NCI-H146 (cell line): ENCODE measurements around the gene ACAP2.
"Not testable (repeated sequence)": the region's sequence is repeated elsewhere in the genome, so short reads cannot be mapped to it uniquely, and the experiment has no call there.

Source experiments
- DNase-seq: peaks from one replicate; lab custom pipeline; 2025; lab: John Stamatoyannopoulos, UW

ACAP2 gene, protein sequence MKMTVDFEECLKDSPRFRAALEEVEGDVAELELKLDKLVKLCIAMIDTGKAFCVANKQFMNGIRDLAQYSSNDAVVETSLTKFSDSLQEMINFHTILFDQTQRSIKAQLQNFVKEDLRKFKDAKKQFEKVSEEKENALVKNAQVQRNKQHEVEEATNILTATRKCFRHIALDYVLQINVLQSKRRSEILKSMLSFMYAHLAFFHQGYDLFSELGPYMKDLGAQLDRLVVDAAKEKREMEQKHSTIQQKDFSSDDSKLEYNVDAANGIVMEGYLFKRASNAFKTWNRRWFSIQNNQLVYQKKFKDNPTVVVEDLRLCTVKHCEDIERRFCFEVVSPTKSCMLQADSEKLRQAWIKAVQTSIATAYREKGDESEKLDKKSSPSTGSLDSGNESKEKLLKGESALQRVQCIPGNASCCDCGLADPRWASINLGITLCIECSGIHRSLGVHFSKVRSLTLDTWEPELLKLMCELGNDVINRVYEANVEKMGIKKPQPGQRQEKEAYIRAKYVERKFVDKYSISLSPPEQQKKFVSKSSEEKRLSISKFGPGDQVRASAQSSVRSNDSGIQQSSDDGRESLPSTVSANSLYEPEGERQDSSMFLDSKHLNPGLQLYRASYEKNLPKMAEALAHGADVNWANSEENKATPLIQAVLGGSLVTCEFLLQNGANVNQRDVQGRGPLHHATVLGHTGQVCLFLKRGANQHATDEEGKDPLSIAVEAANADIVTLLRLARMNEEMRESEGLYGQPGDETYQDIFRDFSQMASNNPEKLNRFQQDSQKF

DNA sequence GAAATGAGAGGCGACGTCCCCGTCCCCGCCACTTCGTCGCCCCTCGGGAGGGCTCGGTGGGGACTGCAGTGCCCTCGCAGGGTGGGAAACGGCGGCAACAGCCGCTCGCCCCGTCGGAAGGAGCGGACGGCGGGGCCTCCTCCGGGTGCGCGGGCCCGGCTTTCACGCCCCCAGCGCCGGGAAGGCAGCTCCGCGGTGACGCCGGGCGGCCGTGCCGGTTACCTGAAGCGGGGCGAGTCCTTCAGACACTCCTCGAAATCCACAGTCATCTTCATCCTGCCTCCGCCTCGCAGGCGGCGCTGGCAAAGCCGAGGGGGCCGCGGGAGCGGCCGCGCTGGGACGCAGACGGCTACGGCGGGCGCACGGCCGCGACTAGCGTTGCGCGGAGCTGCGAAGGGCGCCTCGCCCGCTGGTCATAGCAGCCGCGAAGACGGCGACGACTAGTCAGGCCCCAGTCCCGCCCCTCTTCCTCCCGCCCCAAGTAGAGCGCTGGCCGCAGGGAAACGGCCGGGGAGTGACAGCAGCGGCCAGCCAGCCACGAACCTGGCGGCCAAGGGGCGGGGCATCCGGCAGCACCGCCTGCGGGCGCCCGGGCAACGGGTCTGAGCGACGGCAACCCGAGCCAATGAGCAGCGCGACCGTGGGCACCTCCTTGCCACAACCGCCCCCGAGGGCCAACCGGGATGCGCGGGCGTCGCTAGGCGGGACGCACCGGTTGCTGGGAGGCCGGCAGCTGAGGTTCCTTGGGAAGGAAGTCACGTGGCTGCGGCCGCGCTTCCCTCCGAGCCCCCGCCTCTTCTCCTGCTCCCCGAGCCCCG, at the start of gene ACAP2:
ACAP2 (minus strand) TSS at position 448 of the 818 bp plus-strand sequence; CDS start at position 275, 173 bp downstream.
- peak; percentile 100 for DNase-seq

DNA sequence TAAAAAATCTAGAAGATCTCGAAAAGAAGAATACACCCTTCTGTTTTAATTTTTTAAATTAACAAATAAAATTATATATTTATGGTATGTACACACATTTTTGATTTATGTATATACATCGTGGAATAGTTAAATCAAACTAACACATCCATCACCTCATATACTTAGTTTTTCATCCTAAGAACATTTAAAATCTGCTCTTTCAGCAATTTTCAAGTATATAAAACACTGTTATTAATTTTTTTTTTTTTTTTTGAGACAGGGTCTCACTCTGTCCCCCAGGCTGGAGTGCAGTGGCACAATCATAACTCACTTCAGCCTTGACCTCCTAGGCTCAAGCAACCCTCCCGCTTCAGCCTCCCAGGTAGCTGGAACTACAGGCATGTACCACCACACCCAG, 32.8 kb upstream of the ACAP2 start:
- no peak for DNase-seq

GRCh38 chr3:195475116-195475515, 32.3 kb upstream of the ACAP2 start:
- DNase-seq: not testable (repeated sequence)

DNA sequence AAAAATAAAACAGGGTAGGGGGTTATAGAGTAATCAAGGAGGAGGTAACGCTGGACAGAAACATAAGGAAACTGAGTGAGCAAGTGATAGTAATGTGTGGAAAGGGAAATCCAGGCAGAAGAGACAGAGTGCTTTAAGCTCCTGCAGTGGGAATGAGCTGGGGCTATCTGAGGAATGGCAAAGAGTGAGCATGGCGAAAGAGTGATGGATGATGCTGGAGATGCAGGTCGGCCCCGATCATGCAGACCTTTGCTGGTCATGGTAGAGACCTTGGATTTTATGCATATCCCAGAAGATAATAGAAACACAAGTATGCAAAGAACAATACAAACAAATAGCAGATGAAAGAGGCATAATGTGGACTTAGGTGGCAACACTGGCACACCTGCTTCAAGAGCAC, 26.0 kb upstream of the ACAP2 start:
- DNase-seq: no peak

DNA sequence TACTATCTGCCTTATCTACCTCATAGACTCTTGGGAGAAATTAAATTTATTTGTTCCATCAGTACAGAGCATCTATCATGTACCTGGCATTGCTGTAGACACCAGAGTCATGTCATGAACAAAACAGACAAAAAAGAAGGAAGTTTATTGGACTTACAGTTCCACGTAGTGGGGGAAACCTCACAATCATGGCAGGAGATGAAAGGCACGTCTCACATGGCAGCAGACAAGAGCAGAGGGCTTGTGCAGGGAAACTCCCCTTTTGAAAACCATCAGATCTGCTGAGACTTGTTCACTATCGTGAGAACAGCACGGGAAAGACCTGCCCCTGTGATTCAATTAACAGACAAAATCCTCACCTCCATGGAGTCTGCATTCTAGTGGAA, 25.6 kb upstream of the ACAP2 start:
- DNase-seq: no peak

DNA sequence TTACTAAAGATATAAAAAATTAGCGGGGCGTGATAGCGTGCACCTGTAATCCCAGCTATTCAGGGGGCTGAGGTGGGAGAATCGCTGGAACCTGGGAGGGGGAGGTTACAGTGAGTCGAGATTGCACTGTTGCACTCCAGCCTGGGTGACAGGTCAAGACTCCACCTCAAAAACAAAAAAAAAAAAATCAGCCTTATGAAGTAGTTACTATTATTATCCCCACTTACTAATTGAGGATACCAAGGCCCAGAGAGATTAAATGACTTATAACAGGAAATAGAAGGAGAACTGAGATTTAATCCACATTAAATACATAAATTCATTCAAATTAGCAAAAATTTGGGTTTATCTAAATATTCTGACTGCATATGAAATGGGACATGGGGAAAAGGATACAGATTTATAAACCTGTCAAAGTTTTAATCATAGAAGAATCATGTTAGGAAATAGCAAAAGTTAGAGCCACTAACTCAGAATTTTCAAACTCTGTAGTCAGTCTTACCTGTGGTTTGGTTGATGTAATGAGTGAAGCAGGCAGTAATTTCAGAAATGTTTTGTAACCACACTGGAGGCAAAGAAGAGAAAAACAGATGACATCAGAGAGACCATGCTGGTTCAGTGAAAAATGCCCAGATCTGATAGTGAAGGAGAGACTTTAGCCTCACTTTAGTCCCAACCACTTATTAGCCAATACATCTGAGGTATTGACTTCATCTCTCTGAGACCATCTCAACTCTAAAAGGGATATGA, 25.0 kb upstream of the ACAP2 start:
- no peak for DNase-seq

DNA sequence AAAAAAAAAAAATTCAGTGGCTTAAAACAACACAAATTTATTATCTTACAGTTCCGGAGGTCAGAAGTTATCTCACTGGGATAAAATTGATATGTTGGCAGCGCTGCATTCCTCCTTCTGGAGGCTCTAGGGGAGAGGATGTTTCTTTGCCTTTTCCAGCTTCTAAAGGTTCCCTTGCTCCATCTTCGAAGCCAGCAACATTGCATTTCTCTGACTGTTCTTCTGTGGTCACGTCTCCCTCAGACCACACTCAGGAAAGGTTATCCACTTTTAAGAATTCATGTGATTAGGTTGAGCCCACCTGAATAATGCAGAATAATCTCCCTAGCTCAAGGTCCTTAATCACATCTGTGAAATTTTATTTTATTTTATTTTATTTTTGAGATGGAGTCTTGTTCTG, 23.4 kb upstream of the ACAP2 start:
- DNase-seq: no peak

DNA sequence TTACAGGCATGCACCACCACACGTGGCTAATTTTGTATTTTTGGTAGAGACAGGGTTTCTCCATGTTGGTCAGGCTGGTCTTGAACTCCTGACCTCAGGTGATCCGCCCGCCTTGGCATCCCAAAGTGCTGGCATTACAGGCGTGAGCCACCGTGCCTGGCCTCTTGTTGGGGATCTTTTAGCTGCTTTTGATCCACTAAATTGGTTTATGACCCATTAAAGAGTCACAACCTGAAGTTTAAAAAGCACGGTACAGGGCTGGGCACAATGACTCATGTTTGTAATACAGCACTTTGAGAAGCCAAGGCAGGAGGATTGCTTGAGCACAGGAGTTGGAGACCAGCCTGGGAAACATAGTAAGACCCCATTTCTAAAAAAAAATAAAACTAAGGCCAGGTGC, 20.1 kb upstream of the ACAP2 start:
- not testable (repeated sequence) for DNase-seq

GRCh38 chr3:195462308-195462610, 19.4 kb upstream of the ACAP2 start:
- no peak for DNase-seq

- no peak for DNase-seq
Observed at GRCh38 chr3:195461594-195462307, 18.9 kb upstream of the ACAP2 start.

GRCh38 chr3:195460091-195460713, 17.4 kb upstream of the ACAP2 start:
- no peak for DNase-seq

DNA sequence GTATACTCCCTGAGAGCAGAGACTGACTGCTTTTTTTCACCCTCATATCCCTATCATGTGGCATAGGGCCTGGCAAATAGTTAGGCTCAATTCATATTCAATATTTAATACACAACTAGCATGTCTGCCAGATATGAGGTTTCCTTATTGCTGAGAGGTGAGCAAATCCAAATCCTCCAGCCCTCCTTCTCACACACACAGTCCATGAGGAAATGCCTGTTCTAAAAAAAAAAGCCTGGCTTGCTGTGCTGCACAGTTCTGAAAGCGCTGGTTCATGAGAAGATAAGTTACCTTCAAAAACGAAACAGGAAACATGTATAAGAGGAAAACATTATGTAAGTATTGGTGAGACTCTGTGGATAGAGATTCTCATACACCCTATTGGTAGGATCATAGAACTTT, 15.5 kb upstream of the ACAP2 start:
- DNase-seq: no peak

GRCh38 chr3:195455789-195456188, 13.0 kb upstream of the ACAP2 start:
- no peak for DNase-seq

- DNase-seq: no peak
Observed at GRCh38 chr3:195453236-195453635, 10.4 kb upstream of the ACAP2 start.

DNA sequence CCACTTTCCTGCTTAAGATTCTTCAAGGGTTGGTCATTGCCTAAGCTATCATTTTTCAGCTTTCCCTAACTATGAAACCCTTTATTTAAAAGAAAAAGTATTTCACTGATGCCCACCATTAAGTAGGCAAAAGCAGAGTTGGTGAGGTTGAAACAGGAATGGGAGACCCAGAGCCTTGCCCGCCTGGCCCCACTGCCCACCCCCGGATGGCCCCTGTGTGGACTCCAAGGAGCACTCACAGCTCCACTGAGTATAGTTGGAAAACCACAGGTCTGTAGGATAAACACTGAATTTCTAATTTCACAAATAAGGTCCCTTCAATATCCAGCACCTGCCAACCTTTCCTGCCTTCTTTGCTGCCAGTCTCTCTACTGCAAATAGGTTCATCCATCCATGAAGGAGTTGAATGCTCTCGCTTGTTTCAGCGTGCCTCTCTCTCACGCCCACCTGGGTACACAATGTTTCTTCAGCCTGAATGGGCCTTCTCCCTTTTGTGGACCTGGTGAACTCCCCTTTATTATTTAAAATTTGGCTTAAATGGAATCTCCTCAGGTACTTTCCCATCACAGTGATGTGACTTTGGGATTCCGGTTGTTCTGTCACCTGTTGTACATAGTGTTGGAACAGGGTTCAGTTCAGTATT, 8.7 kb upstream of the ACAP2 start:
- DNase-seq: peak; percentile 96

DNA sequence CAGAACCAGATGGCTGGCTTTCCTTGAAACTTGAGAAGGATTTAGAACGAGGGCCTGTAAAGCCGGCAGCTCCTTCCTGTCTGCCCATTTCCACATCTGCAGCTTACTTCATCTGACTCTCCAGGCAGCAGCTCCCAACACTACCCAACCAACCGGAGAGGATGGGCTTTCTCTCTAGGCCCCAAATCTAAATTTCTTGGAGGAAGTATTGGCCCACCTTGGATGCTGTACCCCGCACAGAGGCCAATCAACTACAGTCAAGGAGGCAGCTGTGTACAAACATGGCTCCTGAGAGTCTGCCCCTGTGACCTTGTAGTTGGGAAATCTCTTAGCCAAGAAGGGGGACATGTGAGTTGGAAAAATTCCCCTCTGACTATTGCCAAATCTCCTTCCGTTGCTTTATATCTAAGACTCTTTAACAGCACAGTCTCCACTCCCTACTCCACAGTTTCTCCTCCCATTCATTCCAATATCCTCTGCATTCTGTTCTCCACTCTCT, 8.0 kb upstream of the ACAP2 start:
- DNase-seq: peak; percentile 53

DNA sequence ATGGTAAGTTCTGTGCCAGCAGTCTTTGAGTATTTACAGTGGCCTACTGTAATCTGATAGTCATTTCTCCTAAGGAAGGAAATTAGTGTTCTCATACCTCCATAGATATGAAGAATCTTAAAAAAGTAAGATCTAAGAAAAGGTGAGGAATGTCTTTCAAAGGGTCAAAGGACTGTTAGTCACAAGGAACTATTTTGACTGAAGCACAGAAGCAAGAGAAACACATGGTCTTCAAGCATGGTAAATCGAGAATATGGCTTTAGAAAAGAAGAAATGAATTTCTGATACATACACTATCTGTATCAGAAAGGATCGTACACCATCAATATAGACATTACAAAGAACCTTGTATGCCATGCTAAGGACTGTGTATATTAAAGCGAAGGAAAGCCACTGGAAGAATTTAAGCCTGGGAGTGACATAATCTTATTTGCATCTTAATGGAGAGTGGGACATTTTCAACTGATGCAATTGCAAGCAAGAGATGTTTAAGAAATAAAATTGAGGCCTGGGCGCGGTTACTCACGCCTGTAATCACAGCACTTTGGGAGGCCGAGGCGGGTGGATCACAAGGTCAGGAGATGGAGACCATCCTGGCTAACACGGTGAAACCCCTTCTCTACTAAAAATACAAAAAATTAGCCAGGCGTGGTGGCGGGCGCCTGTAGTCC, 5.5 kb upstream of the ACAP2 start:
- no peak for DNase-seq

- no peak for DNase-seq
Observed at GRCh38 chr3:195447201-195447600, 4.4 kb upstream of the ACAP2 start.

- peak; percentile 44 for DNase-seq
Observed at GRCh38 chr3:195446359-195446758, 3.5 kb upstream of the ACAP2 start.

GRCh38 chr3:195445885-195446284, 3.1 kb upstream of the ACAP2 start:
- DNase-seq: no peak
